Neural progenitor cell (in vitro differentiated cells): Measurements from ENCODE around the gene TMPRSS9. TPM values are rescaled to one million over a fixed set of nuclear protein-coding genes. Genes with fewer than 3 reads are reported as not detected.
"Not testable (repeated sequence)": the region's sequence is repeated elsewhere in the genome, so short reads cannot be mapped to it uniquely, and the experiment has no call there.

Source experiments
- DNase-seq: peaks from one replicate; pipeline ENCODE4 v3.0.0-alpha.2; 2016; ENCODE audit warnings: low spot score
- H2AFZ ChIP-seq: fragments of 200-600 bp; sonication (generic); replicated peaks from 2 replicates; pipeline ENCODE4 v1.6.1; 2016; ENCODE audit warnings: antibody characterized with exemption
- H3F3A ChIP-seq: fragments of 200-600 bp; sonication (generic); 2 replicates; pipeline ENCODE4 v1.6.1; 2016; ENCODE audit warnings: antibody characterized with exemption, low read depth
- H3K27ac ChIP-seq: fragments of 200-600 bp; sonication (generic); 2 replicates; pipeline ENCODE4 v1.5.1; 2016; ENCODE audit warnings: mild to moderate bottlenecking
- H3K27me3 ChIP-seq: fragments of 200-600 bp; sonication (generic); 2 replicates; pipeline ENCODE4 v1.6.1; 2016; ENCODE audit warnings: mild to moderate bottlenecking, moderate library complexity
- H3K36me3 ChIP-seq: fragments of 200-600 bp; sonication (generic); 2 replicates; pipeline ENCODE4 v1.5.1; 2016
- H3K4me1 ChIP-seq: fragments of 200-600 bp; sonication (generic); 2 replicates; pipeline ENCODE4 v1.6.1; 2016; ENCODE audit warnings: mixed run types
- H3K4me2 ChIP-seq: fragments of 200-600 bp; sonication (generic); 2 replicates; pipeline ENCODE4 v1.6.1; 2016
- H3K4me3 ChIP-seq: fragments of 200-600 bp; sonication (generic); 2 replicates; pipeline ENCODE4 v1.5.1; 2016
- H3K79me2 ChIP-seq: fragments of 200-600 bp; sonication (generic); 2 replicates; pipeline ENCODE4 v1.6.1; 2016; ENCODE audit warnings: low read depth
- H3K9ac ChIP-seq: fragments of 200-600 bp; sonication (generic); 2 replicates; pipeline ENCODE4 v1.6.1; 2016
- H3K9me3 ChIP-seq: fragments of 200-600 bp; sonication (generic); 2 replicates; pipeline ENCODE4 v1.5.1; 2016; ENCODE audit warnings: low read depth
- H4K20me1 ChIP-seq: fragments of 200-600 bp; sonication (generic); 2 replicates; pipeline ENCODE4 v1.6.1; 2016; ENCODE audit warnings: low read depth
- H3K27ac Mint-ChIP-seq: 3 replicates; pipeline ENCODE4 v1.8.0; 2021; ENCODE audit warnings: mixed read lengths
- H3K27me3 Mint-ChIP-seq: 2 replicates; pipeline ENCODE4 v1.8.0; 2022; ENCODE audit warnings: low read depth, mild to moderate bottlenecking, inconsistent platforms, moderate library complexity, mixed read lengths; ENCODE audit not compliant: insufficient read depth
- H3K36me3 Mint-ChIP-seq: 3 replicates; pipeline ENCODE4 v1.8.0; 2021; ENCODE audit warnings: mixed read lengths
- H3K4me1 Mint-ChIP-seq: 3 replicates; pipeline ENCODE4 v1.8.0; 2021; ENCODE audit warnings: mixed read lengths
- H3K4me3 Mint-ChIP-seq: 3 replicates; pipeline ENCODE4 v1.8.0; 2021; ENCODE audit warnings: mild to moderate bottlenecking, moderate library complexity, mixed read lengths
- H3K9me3 Mint-ChIP-seq: 3 replicates; pipeline ENCODE4 v1.8.0; 2020; ENCODE audit warnings: mixed read lengths
- EZH2 ChIP-seq: fragments of 200-600 bp; sonication (generic); IDR thresholded peaks from 2 replicates; pipeline ENCODE4 v1.6.1; 2017; ENCODE audit warnings: antibody characterized with exemption, mild to moderate bottlenecking, moderate library complexity
- EZH2phosphoT487 ChIP-seq: fragments of 200-600 bp; sonication (generic); IDR thresholded peaks from 2 replicates; pipeline ENCODE4 v1.6.1; 2017; ENCODE audit warnings: antibody characterized with exemption
- total RNA-seq: library from RNA; depleted of rRNA; stranded (reverse); fragments of >200 nt; gene quantifications from 2 replicates; pipeline ENCODE4 v1.2.3, GENCODE V29; 2015; ENCODE audit warnings: low replicate concordance
- TF ChIP-seq, protein P1 (sequence below): fragments of 200-600 bp; sonication (generic); IDR thresholded peaks from 2 replicates; pipeline ENCODE4 v1.5.1; 2017; ENCODE audit warnings: antibody characterized with exemption, mild to moderate bottlenecking

Gene TMPRSS9
- total RNA-seq, 1 donor from 2014 or later = not detected

GRCh38 chr19:2461751-2462634 is 101.9 kb downstream of the TMPRSS9 start:
- no peak overlapping the region for H3K27ac Mint-ChIP-seq
- TF ChIP-seq EZH2 = no peak
- TF ChIP-seq, protein P1, sequence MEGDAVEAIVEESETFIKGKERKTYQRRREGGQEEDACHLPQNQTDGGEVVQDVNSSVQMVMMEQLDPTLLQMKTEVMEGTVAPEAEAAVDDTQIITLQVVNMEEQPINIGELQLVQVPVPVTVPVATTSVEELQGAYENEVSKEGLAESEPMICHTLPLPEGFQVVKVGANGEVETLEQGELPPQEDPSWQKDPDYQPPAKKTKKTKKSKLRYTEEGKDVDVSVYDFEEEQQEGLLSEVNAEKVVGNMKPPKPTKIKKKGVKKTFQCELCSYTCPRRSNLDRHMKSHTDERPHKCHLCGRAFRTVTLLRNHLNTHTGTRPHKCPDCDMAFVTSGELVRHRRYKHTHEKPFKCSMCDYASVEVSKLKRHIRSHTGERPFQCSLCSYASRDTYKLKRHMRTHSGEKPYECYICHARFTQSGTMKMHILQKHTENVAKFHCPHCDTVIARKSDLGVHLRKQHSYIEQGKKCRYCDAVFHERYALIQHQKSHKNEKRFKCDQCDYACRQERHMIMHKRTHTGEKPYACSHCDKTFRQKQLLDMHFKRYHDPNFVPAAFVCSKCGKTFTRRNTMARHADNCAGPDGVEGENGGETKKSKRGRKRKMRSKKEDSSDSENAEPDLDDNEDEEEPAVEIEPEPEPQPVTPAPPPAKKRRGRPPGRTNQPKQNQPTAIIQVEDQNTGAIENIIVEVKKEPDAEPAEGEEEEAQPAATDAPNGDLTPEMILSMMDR = peak; percentile 3
- no peak for TF ChIP-seq EZH2phosphoT487
- H3K9me3 Mint-ChIP-seq = no peaks in the 10 kb centered on the region

GRCh38 chr19:2462635-2463421 is 102.8 kb downstream of the TMPRSS9 start:
- H3K36me3 Mint-ChIP-seq = no peaks in the 10 kb centered on the region
- DNase-seq = peak; percentile 99
- Histone ChIP-seq H3K27ac (peak overlapping the region; percentile 84), H3F3A (peaks cover 10% of the 10 kb centered on the region), H3K27me3 (no peaks in the 10 kb centered on the region), H3K9me3 (no peaks in the 10 kb centered on the region), H3K4me3 (peak overlapping the region; percentile 52), H3K79me2 (no peaks in the 10 kb centered on the region), H3K4me1 (no peaks in the 10 kb centered on the region), H3K36me3 (no peaks in the 10 kb centered on the region), H3K4me2 (peak overlapping the region; percentile 70), H4K20me1 (no peaks in the 10 kb centered on the region), H3K9ac (no peak overlapping the region), H2AFZ (peak overlapping the region; percentile 83)
- H3K9me3 Mint-ChIP-seq = no peaks in the 10 kb centered on the region
- H3K4me3 Mint-ChIP-seq = peak overlapping the region; percentile 78
- peaks cover 11% of the 10 kb centered on the region for H3K4me1 Mint-ChIP-seq
- H3K27me3 Mint-ChIP-seq = peaks cover 5% of the 10 kb centered on the region
- no peak overlapping the region for H3K27ac Mint-ChIP-seq
- TF ChIP-seq, protein P1 = no peak
- no peak for TF ChIP-seq EZH2phosphoT487
- no peak for TF ChIP-seq EZH2

More at GRCh38 chr19:2461751-2462634, 101.9 kb downstream of the TMPRSS9 start:
- no peaks in the 10 kb centered on the region for H3K79me2 ChIP-seq
- H3K9ac ChIP-seq = no peak overlapping the region
- no peak overlapping the region for H3K27ac ChIP-seq
- H3K4me1 Mint-ChIP-seq = peaks cover 15% of the 10 kb centered on the region
- H2AFZ ChIP-seq = peak overlapping the region; percentile 74
- H3F3A ChIP-seq = peaks cover 18% of the 10 kb centered on the region
- H3K4me2 ChIP-seq = peak overlapping the region; percentile 70
- no peaks in the 10 kb centered on the region for H4K20me1 ChIP-seq
- H3K4me3 ChIP-seq = peak overlapping the region; percentile 52
- H3K36me3 ChIP-seq = no peaks in the 10 kb centered on the region
- peaks cover 5% of the 10 kb centered on the region for H3K27me3 Mint-ChIP-seq
- no peaks in the 10 kb centered on the region for H3K27me3 ChIP-seq
- DNase-seq = peak; percentile 78
- H3K36me3 Mint-ChIP-seq = no peaks in the 10 kb centered on the region
- peak overlapping the region; percentile 78 for H3K4me3 Mint-ChIP-seq
- H3K9me3 ChIP-seq = no peaks in the 10 kb centered on the region
- H3K4me1 ChIP-seq = no peaks in the 10 kb centered on the region

GRCh38 chr19:2463694-2464093 is 103.6 kb downstream of the TMPRSS9 start:
- H3K27ac ChIP-seq, H2AFZ ChIP-seq, H3K4me1 ChIP-seq, H3K9ac ChIP-seq, H3K36me3 Mint-ChIP-seq, H3K9me3 ChIP-seq, H3K9me3 Mint-ChIP-seq, H3K79me2 ChIP-seq, H3K27me3 Mint-ChIP-seq, H3K4me3 ChIP-seq, H3K4me2 ChIP-seq, H4K20me1 ChIP-seq, DNase-seq, H3K27me3 ChIP-seq, H3K36me3 ChIP-seq: not testable (repeated sequence)
- peaks cover 14% of the 10 kb centered on the region for H3K4me1 Mint-ChIP-seq
- peak overlapping the region; percentile 85 for H3K27ac Mint-ChIP-seq
- peaks cover 10% of the 10 kb centered on the region for H3F3A ChIP-seq
- peak overlapping the region; percentile 33 for H3K4me3 Mint-ChIP-seq
